ENCODE results near the gene CEBPG.
A peak's percentile ranks its signal among the peaks of the same experiment; 100 is the strongest.

CEBPG gene

GRCh38 chr19:33397536-33398360, 24.2 kb downstream of the CEBPG start:
- Histone ChIP-seq H3K36me3 (no peaks in the 10 kb centered on the region), H3K4me1 (peaks cover 37% of the 10 kb centered on the region), H3K4me2 (peak overlapping the region; percentile 85), H3K4me3 (no peak overlapping the region), H4K20me1 (peaks cover 1% of the 10 kb centered on the region; the same call in 1 of the 2 replicates), H3K27me3 (no peaks in the 10 kb centered on the region), H3K27ac (peak overlapping the region; percentile 63), H3K9me3 (no peaks in the 10 kb centered on the region), H3K9ac (peak overlapping the region; percentile 43; the same call in 1 of the 2 replicates)
- no peak for TF ChIP-seq Cebpa-rat (IDR thresholded peaks at IDR 0.05)

- no peak for TF ChIP-seq Cebpa-rat (IDR thresholded peaks at IDR 0.05)
- Histone ChIP-seq H3K9ac (no peak overlapping the region), H3K27ac (no peak overlapping the region), H3K4me3 (no peak overlapping the region), H3K9me3 (no peaks in the 10 kb centered on the region), H3K36me3 (no peaks in the 10 kb centered on the region), H3K4me2 (no peak overlapping the region), H3K4me1 (peaks cover 37% of the 10 kb centered on the region), H3K27me3 (no peaks in the 10 kb centered on the region), H4K20me1 (no peaks in the 10 kb centered on the region)
Measured at GRCh38 chr19:33398361-33399060, 25.0 kb downstream of the CEBPG start.

GRCh38 chr19:33399081-33399744, 25.7 kb downstream of the CEBPG start:
- Histone ChIP-seq H3K27me3 (no peaks in the 10 kb centered on the region), H3K9ac (no peak overlapping the region), H4K20me1 (no peaks in the 10 kb centered on the region), H3K27ac (no peak overlapping the region), H3K36me3 (no peaks in the 10 kb centered on the region), H3K4me1 (peaks cover 42% of the 10 kb centered on the region), H3K9me3 (no peaks in the 10 kb centered on the region), H3K4me3 (no peak overlapping the region), H3K4me2 (no peak overlapping the region)
- TF ChIP-seq Cebpa-rat (IDR thresholded peaks at IDR 0.05), result no peak

GRCh38 chr19:33399745-33400681, 26.5 kb downstream of the CEBPG start:
- Histone ChIP-seq H3K4me3 (no peak overlapping the region), H3K36me3 (no peaks in the 10 kb centered on the region), H3K4me1 (peaks cover 42% of the 10 kb centered on the region), H4K20me1 (no peaks in the 10 kb centered on the region), H3K27ac (no peak overlapping the region), H3K9me3 (no peaks in the 10 kb centered on the region), H3K4me2 (no peak overlapping the region), H3K9ac (no peak overlapping the region), H3K27me3 (no peaks in the 10 kb centered on the region)
- no peak for TF ChIP-seq Cebpa-rat (IDR thresholded peaks at IDR 0.05)

GRCh38 chr19:33400856-33401682, 27.6 kb downstream of the CEBPG start:
- H3K4me2 ChIP-seq, result no peak overlapping the region
- H3K9me3 ChIP-seq, result no peaks in the 10 kb centered on the region
- no peak for TF ChIP-seq Cebpa-rat (IDR thresholded peaks at IDR 0.05)
- no peak overlapping the region for H3K4me3 ChIP-seq
- peaks cover 42% of the 10 kb centered on the region for H3K4me1 ChIP-seq
- no peaks in the 10 kb centered on the region for H3K36me3 ChIP-seq
- no peaks in the 10 kb centered on the region for H4K20me1 ChIP-seq
- H3K27me3 ChIP-seq, result no peaks in the 10 kb centered on the region
- H3K9ac ChIP-seq, result no peak overlapping the region
- H3K27ac ChIP-seq, result no peak overlapping the region

GRCh38 chr19:33401683-33402420, 28.3 kb downstream of the CEBPG start:
- Histone ChIP-seq H3K27ac (no peak overlapping the region), H3K9ac (no peak overlapping the region), H3K4me2 (no peak overlapping the region), H3K9me3 (no peaks in the 10 kb centered on the region), H3K27me3 (no peaks in the 10 kb centered on the region), H3K36me3 (no peaks in the 10 kb centered on the region), H3K4me3 (no peak overlapping the region), H4K20me1 (no peaks in the 10 kb centered on the region), H3K4me1 (peaks cover 42% of the 10 kb centered on the region)
- TF ChIP-seq Cebpa-rat (IDR thresholded peaks at IDR 0.05), result no peak

- Histone ChIP-seq H3K27me3 (no peaks in the 10 kb centered on the region), H3K4me2 (no peak overlapping the region), H3K9me3 (no peaks in the 10 kb centered on the region), H3K4me3 (no peak overlapping the region), H3K9ac (no peak overlapping the region), H3K27ac (no peak overlapping the region), H3K36me3 (no peaks in the 10 kb centered on the region), H3K4me1 (peaks cover 42% of the 10 kb centered on the region), H4K20me1 (no peaks in the 10 kb centered on the region)
- no peak for TF ChIP-seq Cebpa-rat (IDR thresholded peaks at IDR 0.05)
Measured at GRCh38 chr19:33402421-33403220, 29.1 kb downstream of the CEBPG start.

All from BLaER1 (cell line).